ENCODE results near the gene DDOST.
A peak's percentile ranks its signal among the peaks of the same experiment; 100 is the strongest.
"Not testable (repeated sequence)": the region's sequence is repeated elsewhere in the genome, so short reads cannot be mapped to it uniquely, and the experiment has no call there.

DDOST gene

GRCh38 chr1:20619999-20620398 is 41.2 kb downstream of the DDOST start:
- DNase-seq = no peak

GRCh38 chr1:20618550-20618949 is 42.6 kb downstream of the DDOST start:
- no peak for DNase-seq

GRCh38 chr1:20616847-20617487 is 44.2 kb downstream of the DDOST start:
- no peak for DNase-seq

GRCh38 chr1:20615946-20616846 is 45.0 kb downstream of the DDOST start:
- no peak for DNase-seq

DNA sequence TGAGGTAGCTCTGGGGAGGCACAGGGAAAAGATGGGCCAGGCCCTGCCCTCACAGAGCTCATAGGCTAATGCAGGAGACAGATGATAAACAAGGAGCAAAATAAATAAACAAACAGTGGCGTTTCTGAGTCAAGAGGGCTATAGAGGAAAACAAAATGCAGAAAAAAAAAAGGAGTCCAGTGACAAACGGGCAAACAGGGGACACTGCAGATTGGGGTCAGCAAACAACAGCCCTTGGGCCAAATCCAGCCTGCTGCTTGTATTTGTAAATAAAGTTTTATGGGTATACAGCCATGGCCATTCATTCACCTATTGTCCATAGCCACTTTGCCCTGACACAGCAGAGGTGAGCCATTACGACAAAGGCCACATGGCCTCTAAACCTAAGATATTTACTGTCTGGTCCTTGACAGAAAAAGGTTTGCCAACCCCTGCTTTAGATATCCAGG is 47.0 kb downstream of the DDOST start:
- no peak for DNase-seq

GRCh38 chr1:20612221-20612746 is 48.9 kb downstream of the DDOST start:
- no peak for DNase-seq

- no peak for DNase-seq
Observed at GRCh38 chr1:20611652-20612051, 49.5 kb downstream of the DDOST start.

- no peak for DNase-seq
Observed at GRCh38 chr1:20610970-20611369, 50.2 kb downstream of the DDOST start.

DNA sequence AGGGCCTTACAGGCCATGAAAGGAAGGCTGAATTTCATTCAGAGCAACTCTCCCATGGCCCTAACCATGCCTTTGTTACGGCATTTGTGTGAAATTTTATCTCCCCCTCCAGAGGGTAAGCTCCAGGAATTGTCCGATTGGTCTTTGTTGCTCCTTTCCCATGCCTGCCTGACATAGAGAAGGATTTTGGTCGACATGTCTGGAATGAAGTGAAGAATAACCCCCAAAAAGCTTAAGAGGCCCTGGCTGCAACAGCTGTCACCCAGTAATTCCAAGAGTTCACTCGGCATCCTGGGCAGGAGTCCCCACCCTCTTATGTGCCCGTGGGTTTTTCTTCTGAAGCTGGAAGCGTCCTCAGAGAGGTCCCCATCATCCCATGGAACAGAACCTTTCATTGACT is 51.6 kb downstream of the DDOST start:
- DNase-seq = no peak

- not testable (repeated sequence) for DNase-seq
Observed at GRCh38 chr1:20606801-20607570, 54.2 kb downstream of the DDOST start.

DNA sequence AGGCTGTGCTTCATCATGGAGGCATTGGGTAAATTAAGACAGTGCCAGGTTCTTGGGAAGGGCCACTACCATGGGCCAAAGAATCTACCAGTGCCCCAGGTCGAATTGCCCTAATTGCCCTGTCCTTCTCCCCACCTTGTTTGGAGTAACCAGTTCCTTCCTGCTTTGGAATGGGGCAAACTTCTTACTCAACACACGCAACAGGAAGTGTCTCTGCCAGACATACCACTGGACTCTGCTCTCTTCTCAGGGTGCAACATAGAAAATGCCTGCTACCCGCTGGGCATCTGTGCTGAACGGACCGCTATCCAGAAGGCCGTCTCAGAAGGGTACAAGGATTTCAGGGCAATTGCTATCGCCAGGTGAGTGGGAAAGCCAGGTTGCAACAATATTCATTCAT is 56.5 kb downstream of the DDOST start:
- DNase-seq = peak; percentile 68

- DNase-seq = peak; percentile 45
Observed at GRCh38 chr1:20603504-20604464, 57.4 kb downstream of the DDOST start.

- DNase-seq = peak; percentile 44
Observed at GRCh38 chr1:20602851-20603450, 58.2 kb downstream of the DDOST start.

Measured in MV-4-11 (cell line).